Measurements from ENCODE around the gene ACO2. TPM values are rescaled to one million over a fixed set of nuclear protein-coding genes. Genes with fewer than 3 reads are reported as not detected.

ACO2 gene
- total RNA-seq, 1 experiment from 2014 or later = 66.6 TPM

GRCh38 chr22:41436322-41437113 lies 32.4 kb upstream of the ACO2 start:
- no peak overlapping the region for H2BK120ac ChIP-seq (ENCODE audit: low read depth, low read length, poor library complexity, severe bottlenecking)
- H2BK5ac ChIP-seq (ENCODE audit: insufficient read length, low read length) = no peak overlapping the region
- no peak overlapping the region for H3K4me3 Mint-ChIP-seq
- H3K27ac ChIP-seq (ENCODE audit: insufficient read length, low read depth, low read length) = no peak overlapping the region
- H3K27ac Mint-ChIP-seq = peak overlapping the region in 2 of 3 experiments; percentile 39 to 83; a peak in 4 of 7 replicates
- no peak overlapping the region for H2BK20ac ChIP-seq (ENCODE audit: low read depth, low read length, poor library complexity, severe bottlenecking)
- H4K20me1 ChIP-seq (ENCODE audit: control insufficient read depth, insufficient read depth, insufficient read length) = no peaks in the 10 kb centered on the region
- no peaks in the 10 kb centered on the region for H3K79me1 ChIP-seq (ENCODE audit: insufficient read depth, low read depth, low read length, poor library complexity, severe bottlenecking)
- H3T11ph ChIP-seq (ENCODE audit: low read length) = no peak overlapping the region
- no peaks in the 10 kb centered on the region for H3K23me2 ChIP-seq (ENCODE audit: insufficient read length, low read depth, low read length, poor library complexity, severe bottlenecking)
- no peak overlapping the region for H4K8ac ChIP-seq (replicated peaks; ENCODE audit: insufficient read length, low read depth, low read length)
- no peak overlapping the region for H3K18ac ChIP-seq (ENCODE audit: insufficient read length, low read depth, low read length)
- TF ChIP-seq CTCF (conservative IDR thresholded peaks at IDR 0.05) = no peak
- H3K9me3 ChIP-seq (ENCODE audit: control insufficient read depth, low read depth, low read length) = no peaks in the 10 kb centered on the region
- no peak overlapping the region for H3K23ac ChIP-seq (ENCODE audit: insufficient read length, low read depth, low read length)
- H2AFZ ChIP-seq (ENCODE audit: low read length) = no peak overlapping the region
- H3K14ac ChIP-seq (ENCODE audit: insufficient read depth, low read length) = no peak overlapping the region
- H3K4me1 Mint-ChIP-seq = no peaks in the 10 kb centered on the region
- H3K4me2 ChIP-seq (ENCODE audit: insufficient read depth, insufficient read length, low read length) = no peak overlapping the region
- H2BK12ac ChIP-seq (ENCODE audit: insufficient read length, low read depth, low read length) = no peak overlapping the region
- H3K9ac ChIP-seq (ENCODE audit: extremely low read depth, insufficient read length, low read length) = no peak overlapping the region
- DNase-seq = no peak
- H3K56ac ChIP-seq (ENCODE audit: insufficient read length, low read depth, low read length) = no peak overlapping the region
- no peaks in the 10 kb centered on the region for H3K27me3 ChIP-seq (ENCODE audit: insufficient read depth, low read length)
- no peak overlapping the region for H3K4ac ChIP-seq (ENCODE audit: low read depth, low read length)
- no peaks in the 10 kb centered on the region; the same call in 1 of the 2 replicates for H3K27me3 Mint-ChIP-seq (ENCODE audit: low read depth)
- H3K36me3 Mint-ChIP-seq (ENCODE audit: insufficient read depth in 1 of 3, low read depth in 3 of 3) = peaks cover 33 to 81% (median 58%) of the 10 kb centered on the region in 3 experiments; a peak in 6 of 7 replicates
- H4K5ac ChIP-seq (ENCODE audit: insufficient read length, low read depth, low read length) = no peak overlapping the region
- H2AK5ac ChIP-seq (ENCODE audit: insufficient read length, low read length) = no peak overlapping the region
- no peak overlapping the region for H4K91ac ChIP-seq (ENCODE audit: insufficient read length, low read depth, low read length)
- H3K79me2 ChIP-seq (ENCODE audit: insufficient read depth, low read length) = no peaks in the 10 kb centered on the region; the same call in 1 of the 2 replicates
- no peak overlapping the region for H2BK15ac ChIP-seq (ENCODE audit: low read depth, low read length)
- H3K9me3 Mint-ChIP-seq = no peaks in the 10 kb centered on the region
- H3K4me1 ChIP-seq (ENCODE audit: insufficient read depth, low read length) = no peaks in the 10 kb centered on the region
- WGBS (ENCODE audit: extremely low coverage, insufficient read length, low lambda C conversion rate) = no CpG with 5 or more reads among the region's 23 CpGs

All from H9 (cell line).